SH-SY5Y (cell line): Measurements from ENCODE around the gene OR13A1.

Experiments used
- GATA2 ChIP-seq: IDR thresholded peaks from 2 replicates; pipeline ENCODE4 v1.6.1; 2011; ENCODE audit warnings: mild to moderate bottlenecking, low read depth, low read length
- GATA3 ChIP-seq: IDR thresholded peaks from 2 replicates; pipeline ENCODE4 v1.6.1; 2011; ENCODE audit warnings: low read depth, mild to moderate bottlenecking, low read length, moderate library complexity

GRCh38 chr10:45319702-45320101 is 4.3 kb upstream of the OR13A1 start:
- TF ChIP-seq GATA2 (no peak), GATA3 (no peak)
